CD4-positive, alpha-beta T cell treated with Interleukin-12 subunit alpha and Interleukin-12 subunit beta, for 1 hour (primary cell): Measurements from ENCODE around the gene N4BP3.
"Not testable (repeated sequence)": the region's sequence is repeated elsewhere in the genome, so short reads cannot be mapped to it uniquely, and the experiment has no call there.

Source experiments
- DNase-seq: peaks from one replicate; pipeline ENCODE4 v3.0.0-alpha.2; 2020

Gene N4BP3

GRCh38 chr5:178113141-178113787 is at the start of gene N4BP3:
Gene N4BP3, plus strand, starts transcription at chr5:178113532. Its CDS starts 6,052 bp downstream, at chr5:178119584.
- peak; percentile 87 for DNase-seq

GRCh38 chr5:178067755-178068154 is 45.6 kb upstream of the N4BP3 start:
- no peak for DNase-seq

GRCh38 chr5:178068293-178068692 is 45.0 kb upstream of the N4BP3 start:
- DNase-seq = no peak

GRCh38 chr5:178069909-178070308 is 43.4 kb upstream of the N4BP3 start:
- peak; percentile 22 for DNase-seq

GRCh38 chr5:178071108-178071507 is 42.2 kb upstream of the N4BP3 start:
- DNase-seq = no peak

- DNase-seq = no peak
Observed at GRCh38 chr5:178072749-178073148, 40.6 kb upstream of the N4BP3 start.

GRCh38 chr5:178074266-178074952 is 38.9 kb upstream of the N4BP3 start:
- DNase-seq = no peak

GRCh38 chr5:178076965-178077364 is 36.4 kb upstream of the N4BP3 start:
- DNase-seq = not testable (repeated sequence)

GRCh38 chr5:178077751-178078150 is 35.6 kb upstream of the N4BP3 start:
- no peak for DNase-seq

- no peak for DNase-seq
Observed at GRCh38 chr5:178078197-178079010, 34.9 kb upstream of the N4BP3 start.

- no peak for DNase-seq
Observed at GRCh38 chr5:178080056-178080455, 33.3 kb upstream of the N4BP3 start.

GRCh38 chr5:178080618-178081410 is 32.5 kb upstream of the N4BP3 start:
- no peak for DNase-seq

- no peak for DNase-seq
Observed at GRCh38 chr5:178081571-178082243, 31.6 kb upstream of the N4BP3 start.

- DNase-seq = no peak
Observed at GRCh38 chr5:178083922-178084321, 29.4 kb upstream of the N4BP3 start.

- no peak for DNase-seq
Observed at GRCh38 chr5:178085316-178085715, 28.0 kb upstream of the N4BP3 start.

GRCh38 chr5:178086266-178086665 is 27.1 kb upstream of the N4BP3 start:
- DNase-seq = no peak

- not testable (repeated sequence) for DNase-seq
Observed at GRCh38 chr5:178087199-178087598, 26.1 kb upstream of the N4BP3 start.

GRCh38 chr5:178090856-178091255 is 22.5 kb upstream of the N4BP3 start:
- DNase-seq = no peak

GRCh38 chr5:178093134-178093533 is 20.2 kb upstream of the N4BP3 start:
- DNase-seq = no peak

- no peak for DNase-seq
Observed at GRCh38 chr5:178094345-178094744, 19.0 kb upstream of the N4BP3 start.

GRCh38 chr5:178098685-178099084 is 14.6 kb upstream of the N4BP3 start:
- DNase-seq = no peak

- DNase-seq = no peak
Observed at GRCh38 chr5:178103612-178104011, 9.7 kb upstream of the N4BP3 start.
